Left lobe of liver (tissue), 2 donors: Measurements from ENCODE around the gene KRT82. TPM values are rescaled to one million over a fixed set of nuclear protein-coding genes. Genes with fewer than 3 reads are reported as not detected.

Experiments
- ATAC-seq: fragments of 200-7000 bp; cut with Tn5 transposase; one replicate; pipeline ENCODE4 v1.9.1; 2020; ENCODE audit warnings: mild to moderate bottlenecking, moderate library complexity
- DNase-seq: peaks from one replicate; pipeline ENCODE4 v3.0.0-alpha.2; 2020; ENCODE audit warnings: low spot score
- total RNA-seq: library from RNA; stranded (reverse); gene quantifications from one replicate; pipeline ENCODE4 v1.2.1, GENCODE V29; 2021
- donor health status: DM: no; HTN: no; CAD: no; lungs with moderate emphysema.
- donor health status: DM: no; HTN: yes; CAD: no.

KRT82 gene
- total RNA-seq, 1 donor from 2014 or later = not detected

GRCh38 chr12:52436000-52436827, 30.1 kb upstream of the KRT82 start:
- ATAC-seq (no peak), DNase-seq (no peak)

GRCh38 chr12:52435659-52435999, 29.5 kb upstream of the KRT82 start:
- ATAC-seq = no peak
- DNase-seq = no peak

GRCh38 chr12:52434760-52435530, 28.8 kb upstream of the KRT82 start:
- ATAC-seq (no peak), DNase-seq (no peak)

GRCh38 chr12:52434081-52434733, 28.1 kb upstream of the KRT82 start, which contains the start of gene KRT75:
KRT75 (minus strand) TSS chr12:52434371; CDS start chr12:52434304, 67 bp downstream.
- no peak for DNase-seq
- ATAC-seq = no peak

GRCh38 chr12:52433501-52434080, 27.5 kb upstream of the KRT82 start:
- ATAC-seq (no peak), DNase-seq (no peak)

- no peak for ATAC-seq
- DNase-seq = no peak
Observed at GRCh38 chr12:52432559-52433207, 26.5 kb upstream of the KRT82 start.

- DNase-seq (no peak), ATAC-seq (no peak)
Observed at GRCh38 chr12:52428121-52428520, 22.0 kb upstream of the KRT82 start.

GRCh38 chr12:52427083-52427482, 20.9 kb upstream of the KRT82 start:
- no peak for DNase-seq

GRCh38 chr12:52426034-52426433, 19.9 kb upstream of the KRT82 start:
- ATAC-seq (no peak), DNase-seq (no peak)

More at GRCh38 chr12:52427083-52427482, 20.9 kb upstream of the KRT82 start:
- ATAC-seq = no peak

- ATAC-seq (no peak), DNase-seq (no peak)
Observed at GRCh38 chr12:52425466-52425865, 19.3 kb upstream of the KRT82 start.

- DNase-seq = no peak
- no peak for ATAC-seq
Observed at GRCh38 chr12:52423661-52424500, 17.7 kb upstream of the KRT82 start.

- DNase-seq = no peak
- no peak for ATAC-seq
Observed at GRCh38 chr12:52423035-52423434, 16.9 kb upstream of the KRT82 start.

GRCh38 chr12:52419656-52420055, 13.5 kb upstream of the KRT82 start:
- ATAC-seq (no peak), DNase-seq (no peak)

GRCh38 chr12:52418576-52419110, 12.5 kb upstream of the KRT82 start:
- ATAC-seq (no peak), DNase-seq (no peak)

GRCh38 chr12:52417740-52418139, 11.6 kb upstream of the KRT82 start:
- ATAC-seq (no peak), DNase-seq (no peak)

- ATAC-seq = no peak
- DNase-seq = no peak
Observed at GRCh38 chr12:52416795-52417194, 10.7 kb upstream of the KRT82 start.

GRCh38 chr12:52415870-52416750, 10.0 kb upstream of the KRT82 start:
- ATAC-seq = peak; percentile 59
- DNase-seq = no peak

- no peak for ATAC-seq
- DNase-seq = no peak
Observed at GRCh38 chr12:52414936-52415335, 8.8 kb upstream of the KRT82 start.
